PC-9 (cell line): Measurements from ENCODE around the gene SPANXN3. TPM values are rescaled to one million over a fixed set of nuclear protein-coding genes. Genes with fewer than 3 reads are reported as not detected.

ENCODE experiments used
- BruUV-seq: library from RNA; stranded (reverse); fragments of 400-500 nt; replicated peaks from 2 replicates; lab custom pipeline; 2021; lab: Mats Ljungman, UMichigan
- CTCF ChIA-PET: fragments of 300-600 bp; sonication (Branson Sonifier 250); formaldehyde crosslinking; loops from one replicate; lab custom pipeline; 2022; ENCODE audit warnings: antibody characterized with exemption; lab: Charles Lee
- POLR2A ChIA-PET: fragments of 300-600 bp; sonication (Branson Sonifier 250); formaldehyde crosslinking; loops from one replicate; lab custom pipeline; 2022; ENCODE audit warnings: antibody characterized with exemption; ENCODE audit not compliant: unreplicated experiment; lab: Charles Lee
- DNase-seq, 2 experiments: peaks; one replicate each; pipeline versions ENCODE4 v3.0.0 to v3.0.0-alpha.2; 2015 to 2022; ENCODE audit warnings: mixed read lengths in 1 of 2
- H2AFZ ChIP-seq: fragments of 200-600 bp; sonication (generic); 2 replicates; pipeline ENCODE4 v1.8.1; 2017; ENCODE audit warnings: antibody characterized with exemption
- H3F3A ChIP-seq: fragments of 200-600 bp; sonication (generic); 2 replicates; pipeline ENCODE4 v1.8.1; 2017; ENCODE audit warnings: antibody characterized with exemption, mild to moderate bottlenecking, low read depth; ENCODE audit not compliant: insufficient read depth
- H3K27ac ChIP-seq: fragments of 200-600 bp; sonication (generic); 2 replicates; pipeline ENCODE4 v1.6.1; 2016; ENCODE audit warnings: mixed run types
- H3K27me3 ChIP-seq: fragments of 200-600 bp; sonication (generic); 2 replicates; pipeline ENCODE4 v1.6.1; 2016; ENCODE audit warnings: low read depth, mixed run types; ENCODE audit not compliant: insufficient read depth
- H3K36me3 ChIP-seq: fragments of 200-600 bp; sonication (generic); 2 replicates; pipeline ENCODE4 v1.6.1; 2016; ENCODE audit warnings: low read depth, mixed run types
- H3K4me1 ChIP-seq: fragments of 200-600 bp; sonication (generic); replicated peaks from 2 replicates; pipeline ENCODE4 v1.6.1; 2016; ENCODE audit warnings: mixed run types; ENCODE audit not compliant: insufficient read depth
- H3K4me2 ChIP-seq: fragments of 200-600 bp; sonication (generic); 2 replicates; pipeline ENCODE4 v1.6.1; 2017; ENCODE audit warnings: mixed run types
- H3K4me3 ChIP-seq: fragments of 200-600 bp; sonication (generic); 2 replicates; pipeline ENCODE4 v1.6.1; 2016; ENCODE audit warnings: mixed run types
- H3K79me2 ChIP-seq: fragments of 200-600 bp; sonication (generic); 2 replicates; pipeline ENCODE4 v1.6.1; 2017; ENCODE audit warnings: low read depth, mixed run types
- H3K9me2 ChIP-seq: fragments of 200-600 bp; sonication (generic); 2 replicates; pipeline ENCODE4 v1.8.1; 2017; ENCODE audit warnings: mild to moderate bottlenecking; ENCODE audit not compliant: insufficient read depth
- H3K9me3 ChIP-seq: fragments of 200-600 bp; sonication (generic); 2 replicates; pipeline ENCODE4 v1.8.1; 2016; ENCODE audit warnings: low read depth; ENCODE audit not compliant: insufficient read depth
- H4K20me1 ChIP-seq: fragments of 200-600 bp; sonication (generic); 2 replicates; pipeline ENCODE4 v1.8.1; 2017; ENCODE audit not compliant: insufficient read depth
- CTCF ChIP-seq: fragments of 200-600 bp; sonication (generic); conservative IDR thresholded peaks from 2 replicates; pipeline ENCODE4 v1.6.1; 2017; ENCODE audit warnings: mixed run types, antibody characterized with exemption, mild to moderate bottlenecking, moderate library complexity
- EZH2 ChIP-seq: fragments of 200-600 bp; sonication (generic); IDR thresholded peaks from 2 replicates; pipeline ENCODE4 v1.8.0; 2017; ENCODE audit warnings: antibody characterized with exemption, low read depth
- intact Hi-C: fragments of 100-400 bp; cut with micrococcal nuclease; formaldehyde crosslinking; loops from one replicate; pipeline ENCODE4 v1.10.0; 2022; ENCODE audit not compliant: unreplicated experiment
- total RNA-seq: library from RNA; stranded (reverse); gene quantifications from 2 replicates; pipeline ENCODE4 v1.2.3, GENCODE V29; 2021

Gene SPANXN3
- total RNA-seq, 1 experiment from 2014 or later, result not detected

DNA sequence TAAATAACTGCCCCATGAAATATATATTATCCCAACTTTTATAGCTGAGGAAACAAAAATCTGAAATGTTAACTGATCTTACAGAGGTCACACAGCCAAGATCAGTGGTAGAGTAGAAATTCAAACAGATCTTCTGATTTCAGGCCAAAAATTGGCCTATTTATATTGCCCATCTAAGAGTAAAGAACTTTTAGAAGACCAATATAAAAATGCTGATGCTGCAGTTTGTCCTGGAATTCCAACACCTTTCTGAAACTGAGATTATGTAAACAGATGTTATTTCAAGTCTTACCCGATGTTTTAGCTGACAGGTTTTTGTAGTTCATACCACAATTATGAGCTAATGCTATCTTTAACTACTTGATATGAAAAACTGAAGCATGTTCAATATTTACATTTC, 51.1 kb downstream of the SPANXN3 start:
- ChIA-PET CTCF (no interaction called here), POLR2A (no interaction called here)
- Histone ChIP-seq H3K9me2 (no peaks in the 10 kb centered on the region), H3K79me2 (no peaks in the 10 kb centered on the region), H3K4me2 (no peak overlapping the region), H3K27me3 (no peaks in the 10 kb centered on the region), H3F3A (no peaks in the 10 kb centered on the region), H3K4me3 (no peak overlapping the region), H4K20me1 (no peaks in the 10 kb centered on the region), H3K36me3 (no peaks in the 10 kb centered on the region), H3K4me1 (no peaks in the 10 kb centered on the region), H2AFZ (no peak overlapping the region), H3K9me3 (no peaks in the 10 kb centered on the region), H3K27ac (no peak overlapping the region)
- BruUV-seq, result no TSS peak
- DNase-seq, result no peak
- intact Hi-C loops, result no loop called here
- no peak for TF ChIP-seq CTCF
- no peak for TF ChIP-seq EZH2

DNA sequence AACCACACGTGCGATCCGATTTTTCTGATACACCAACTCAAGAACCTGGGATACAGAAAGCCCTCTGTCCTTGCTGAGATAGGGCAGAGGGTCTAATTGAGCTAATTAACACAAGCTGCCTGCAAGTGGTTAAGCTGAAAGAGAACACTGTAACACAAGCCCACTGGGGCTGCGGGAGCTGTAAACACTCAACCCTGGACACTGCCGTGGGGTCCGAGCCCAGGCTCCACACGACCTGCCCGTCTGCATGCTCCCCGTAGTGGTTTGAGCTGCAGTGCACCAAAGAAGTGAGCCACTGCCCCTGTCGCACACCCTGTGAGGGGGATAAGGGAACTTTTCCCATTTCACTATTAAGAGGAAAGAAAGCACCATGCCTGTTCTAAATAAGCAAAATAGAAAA, 54.6 kb downstream of the SPANXN3 start:
- Histone ChIP-seq H3F3A (no peaks in the 10 kb centered on the region), H3K9me3 (no peaks in the 10 kb centered on the region), H3K4me1 (no peaks in the 10 kb centered on the region), H3K27me3 (no peaks in the 10 kb centered on the region), H3K4me3 (no peak overlapping the region), H3K27ac (no peak overlapping the region), H3K36me3 (no peaks in the 10 kb centered on the region), H2AFZ (no peak overlapping the region), H3K4me2 (no peak overlapping the region), H3K79me2 (no peaks in the 10 kb centered on the region), H4K20me1 (no peaks in the 10 kb centered on the region), H3K9me2 (no peaks in the 10 kb centered on the region)
- DNase-seq, result no peak
- CTCF ChIA-PET, result no interaction called here
- intact Hi-C loops, result no loop called here
- BruUV-seq, result no TSS peak
- POLR2A ChIA-PET, result no interaction called here
- TF ChIP-seq EZH2 (no peak), CTCF (no peak)

DNA sequence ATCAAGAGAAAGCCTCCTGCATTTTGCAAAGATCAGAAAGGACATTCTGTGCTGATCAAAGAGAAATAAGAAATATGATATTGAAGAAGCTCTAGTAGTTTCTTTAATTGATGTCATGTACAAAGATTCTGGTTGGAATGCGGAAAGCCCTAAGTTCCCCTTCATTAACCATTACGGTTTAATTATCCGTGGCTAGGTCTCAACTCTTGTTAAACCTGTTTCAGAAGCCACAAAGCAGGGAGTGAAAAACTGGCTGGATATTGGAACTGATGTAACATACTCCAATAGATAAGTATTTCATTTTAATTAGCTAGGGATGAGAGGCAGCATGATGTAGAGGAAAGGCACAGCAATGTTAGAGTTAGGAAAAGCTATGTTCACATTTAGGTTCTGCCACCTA, 55.7 kb downstream of the SPANXN3 start:
- Histone ChIP-seq H3K9me3 (no peaks in the 10 kb centered on the region), H3K4me3 (no peak overlapping the region), H3K79me2 (no peaks in the 10 kb centered on the region), H3K9me2 (no peaks in the 10 kb centered on the region), H3K4me1 (no peaks in the 10 kb centered on the region), H3K27ac (no peak overlapping the region), H3K27me3 (no peaks in the 10 kb centered on the region), H3K4me2 (no peak overlapping the region), H3F3A (no peaks in the 10 kb centered on the region), H2AFZ (no peak overlapping the region), H4K20me1 (no peaks in the 10 kb centered on the region), H3K36me3 (no peaks in the 10 kb centered on the region)
- TF ChIP-seq CTCF, result no peak
- no peak for TF ChIP-seq EZH2
- ChIA-PET POLR2A (no interaction called here), CTCF (no interaction called here)
- no peak for DNase-seq
- no TSS peak for BruUV-seq
- intact Hi-C loops, result no loop called here

Other genes with a start within 250 kb of the SPANXN3 start
- not detected in 2 replicates for gene SLITRK4, start 118.6 kb upstream of the SPANXN3 start, total RNA-seq
- gene SPANXN2, start 203.3 kb upstream of the SPANXN3 start, total RNA-seq, result not detected in 2 replicates